Ramos (cell line): ENCODE results near the gene DCN.

Source experiments
- in situ Hi-C: fragments of 300-500 bp; cut with MboI; formaldehyde crosslinking; loops from one replicate; pipeline ENCODE4 v1.14.3; 2022; ENCODE audit warnings: low sequenced_read_pairs; ENCODE audit not compliant: unreplicated experiment

DCN gene

GRCh38 chr12:91142221-91142631 is 40.4 kb downstream of the DCN start:
- in situ Hi-C loops = no loop called here

DNA sequence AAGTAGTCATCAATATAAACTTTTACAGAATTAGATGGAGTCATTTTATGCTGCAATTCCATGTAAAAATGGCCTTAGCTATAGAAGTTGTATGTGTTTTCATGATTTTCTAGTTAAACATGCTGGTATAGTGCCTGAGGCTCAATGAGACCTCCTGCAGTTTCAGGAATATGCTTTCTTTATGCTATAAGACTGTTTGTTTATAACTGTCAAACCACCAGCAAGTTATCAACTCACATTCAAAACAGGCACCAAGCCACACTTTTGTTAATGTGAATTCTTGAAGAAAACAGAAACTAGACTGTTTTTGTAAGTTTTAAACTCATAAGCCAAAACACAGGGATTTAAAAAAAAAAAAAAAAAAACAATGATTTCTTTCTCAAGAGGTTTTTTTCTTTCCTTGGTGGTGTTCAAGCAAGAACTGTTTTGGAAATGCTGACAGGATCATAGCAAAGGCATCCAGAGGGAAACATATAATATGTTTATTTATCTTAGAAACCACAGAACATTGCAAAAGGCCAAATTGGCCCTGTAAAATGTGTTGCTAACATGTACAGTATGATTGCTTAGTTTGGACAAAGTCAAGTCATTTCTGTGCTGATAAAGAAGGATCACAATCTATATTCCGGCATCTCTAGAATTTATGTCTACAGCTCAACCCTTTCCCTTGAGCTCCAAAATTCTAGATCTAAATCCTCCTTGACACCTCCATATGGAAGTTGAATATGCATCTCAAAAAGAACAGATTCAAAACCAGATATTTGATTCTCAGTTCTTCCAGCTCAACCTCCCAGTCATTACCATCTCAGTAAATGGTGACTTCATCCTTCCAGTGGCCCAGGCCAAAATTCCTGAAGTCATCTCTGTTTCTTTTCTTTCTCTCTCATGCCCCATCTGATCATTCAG is 42.3 kb downstream of the DCN start:
- in situ Hi-C loops = no loop called here

DNA sequence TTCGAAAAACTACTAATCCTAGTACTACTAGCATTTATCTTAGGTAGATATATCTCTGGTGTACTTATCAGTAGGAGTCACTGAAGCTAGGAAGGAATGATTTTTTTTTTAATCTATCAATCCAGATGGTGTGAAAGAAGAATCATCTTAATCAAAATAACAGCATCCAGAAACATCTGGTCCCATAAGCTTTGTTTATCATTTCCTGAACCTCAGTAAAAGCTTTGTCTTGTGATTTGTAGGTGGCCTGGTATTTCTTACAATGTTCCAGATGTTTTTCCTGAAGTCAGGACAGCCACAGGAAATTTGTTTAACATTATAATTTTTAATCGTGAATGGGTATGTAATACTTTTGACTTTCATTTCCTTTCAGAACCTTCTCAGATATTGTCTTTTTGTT is 43.3 kb downstream of the DCN start:
- in situ Hi-C loops = no loop called here

GRCh38 chr12:91138337-91138920 is 44.2 kb downstream of the DCN start:
- in situ Hi-C loops = no loop called here

DNA sequence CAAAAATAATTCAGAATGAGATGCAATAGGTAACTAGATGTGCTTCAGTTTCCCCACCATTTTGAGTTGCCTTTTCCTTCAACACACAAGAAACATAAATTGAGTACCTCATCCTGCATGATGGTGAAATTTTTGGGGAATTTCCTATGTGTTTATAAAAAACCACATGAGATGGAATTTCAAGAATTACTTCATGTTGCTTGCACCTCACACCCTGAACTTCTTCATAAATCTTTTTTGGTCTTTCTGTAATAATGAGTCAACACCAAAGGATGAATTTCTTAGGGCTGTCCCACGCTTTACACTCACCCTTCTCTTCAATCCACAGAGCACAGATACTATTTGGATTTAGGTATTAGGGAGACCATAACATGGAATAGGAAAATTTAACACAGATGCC is 48.7 kb downstream of the DCN start:
- in situ Hi-C loops = no loop called here

GRCh38 chr12:91129662-91130362 is 52.8 kb downstream of the DCN start:
- in situ Hi-C loops = no loop called here

GRCh38 chr12:91127751-91128150 is 54.9 kb downstream of the DCN start:
- in situ Hi-C loops = no loop called here

- in situ Hi-C loops = no loop called here
Measured at GRCh38 chr12:91127306-91127705, 55.3 kb downstream of the DCN start.

DNA sequence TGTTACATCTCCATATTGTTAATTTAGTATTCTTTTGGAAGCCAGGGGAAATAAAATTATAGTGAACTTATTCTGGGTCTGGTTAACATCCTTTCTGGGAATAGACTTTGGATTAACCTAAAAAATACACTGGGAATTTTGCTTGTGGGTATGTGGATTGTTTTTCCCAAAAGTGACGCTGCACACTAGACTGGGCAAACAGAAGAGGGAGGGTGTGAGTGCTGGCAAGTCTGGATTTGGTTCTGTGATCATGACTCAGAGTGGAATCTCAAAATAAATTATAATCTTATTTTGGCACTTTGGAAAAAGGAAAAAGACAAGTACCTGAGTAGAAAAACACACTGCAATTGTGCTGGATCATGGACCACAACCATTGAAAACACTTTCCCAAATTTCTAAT is 56.1 kb downstream of the DCN start:
- in situ Hi-C loops = no loop called here

- in situ Hi-C loops = no loop called here
Measured at GRCh38 chr12:91123236-91123916, 59.2 kb downstream of the DCN start.

DNA sequence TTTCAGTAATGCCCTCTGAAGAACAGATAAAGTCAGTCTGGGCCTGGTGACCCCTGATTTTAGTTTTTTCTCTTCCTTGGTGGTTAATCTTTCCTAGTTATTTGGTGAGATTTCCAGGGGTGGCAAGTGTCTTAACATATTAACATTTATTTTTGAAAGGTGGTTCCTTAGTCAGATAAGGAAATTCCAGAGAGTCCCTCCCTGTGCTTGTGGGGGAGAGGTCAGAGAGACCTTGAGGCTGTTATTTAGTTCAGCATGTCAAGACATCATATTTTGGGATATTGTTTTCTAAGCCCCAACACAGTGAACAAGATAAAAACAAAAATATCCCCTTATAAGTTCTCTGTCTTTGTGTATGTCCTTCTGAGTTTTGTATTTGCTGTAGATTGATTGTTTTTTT is 61.8 kb downstream of the DCN start:
- in situ Hi-C loops = no loop called here

DNA sequence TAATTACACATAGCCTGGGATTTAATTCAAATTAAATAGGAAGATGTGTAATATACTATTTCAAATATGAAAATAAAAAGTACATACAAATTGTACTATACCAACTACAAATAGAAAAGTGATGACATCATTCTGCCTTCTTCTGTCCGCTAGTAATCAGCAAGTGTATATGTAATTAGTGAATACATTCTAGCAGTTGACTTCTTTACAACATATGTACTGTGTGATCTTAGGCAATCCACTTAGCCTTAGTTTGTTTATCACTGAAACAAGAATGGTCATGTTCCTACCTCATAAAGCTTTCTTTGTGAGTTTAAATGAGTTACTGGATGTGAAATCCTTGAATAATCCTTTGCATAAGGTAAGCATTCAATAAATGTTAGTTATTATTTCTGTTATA is 63.5 kb downstream of the DCN start:
- in situ Hi-C loops = no loop called here

- in situ Hi-C loops = no loop called here
Measured at GRCh38 chr12:91113621-91114020, 69.0 kb downstream of the DCN start.

DNA sequence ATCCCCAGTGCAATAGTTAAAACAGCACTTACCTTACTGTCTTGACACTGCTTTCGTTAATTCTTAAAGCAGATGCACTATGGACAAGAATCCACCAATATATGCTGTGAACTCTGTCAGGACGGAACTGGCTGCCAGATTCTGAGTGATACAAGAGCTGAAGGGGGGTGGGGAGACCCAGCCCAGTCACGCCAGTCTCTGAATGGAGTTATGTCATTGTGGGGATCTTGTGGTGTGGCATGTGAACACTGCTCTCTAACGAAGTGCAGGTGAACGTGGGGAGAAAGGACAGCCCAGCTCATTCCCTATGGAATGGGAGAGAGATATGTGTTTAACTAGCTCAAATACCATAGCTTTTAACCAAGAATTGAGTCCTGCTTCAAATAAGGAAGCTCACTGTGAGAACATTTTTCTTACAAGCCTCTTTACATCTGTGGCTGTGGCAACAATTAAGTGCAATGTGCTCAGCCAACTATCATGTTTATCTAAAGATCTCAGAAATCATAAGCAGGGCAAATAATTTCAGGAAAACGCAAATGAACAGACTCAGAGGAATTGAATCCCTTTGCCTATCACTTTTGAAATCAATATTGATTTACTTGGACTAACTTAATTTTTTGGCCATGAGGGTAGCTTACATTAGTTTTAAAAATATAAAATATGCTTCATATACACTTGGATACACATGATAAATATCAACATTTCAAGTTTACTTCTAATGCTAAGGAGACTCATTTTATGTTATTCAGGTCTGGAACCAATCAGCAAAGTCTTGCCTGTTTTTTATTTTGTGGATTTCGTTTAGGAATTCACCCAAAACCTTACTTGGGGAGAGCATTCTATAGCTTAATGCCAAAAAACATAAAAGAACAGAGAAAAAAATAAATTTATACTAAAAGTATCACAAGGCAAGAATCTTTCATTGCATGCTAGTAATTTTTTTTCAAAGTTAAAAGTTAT is 71.0 kb downstream of the DCN start, which contains the start of gene LUM:
TSS of gene LUM (minus strand) at position 129 of the 960 bp plus-strand sequence. CDS start 2,515 bp downstream, outside the sequence.
- in situ Hi-C loops = no loop called here

GRCh38 chr12:91110311-91110924 is 72.2 kb downstream of the DCN start:
- in situ Hi-C loops = no loop called here

- in situ Hi-C loops = no loop called here
Measured at GRCh38 chr12:91109581-91110310, 72.9 kb downstream of the DCN start.

DNA sequence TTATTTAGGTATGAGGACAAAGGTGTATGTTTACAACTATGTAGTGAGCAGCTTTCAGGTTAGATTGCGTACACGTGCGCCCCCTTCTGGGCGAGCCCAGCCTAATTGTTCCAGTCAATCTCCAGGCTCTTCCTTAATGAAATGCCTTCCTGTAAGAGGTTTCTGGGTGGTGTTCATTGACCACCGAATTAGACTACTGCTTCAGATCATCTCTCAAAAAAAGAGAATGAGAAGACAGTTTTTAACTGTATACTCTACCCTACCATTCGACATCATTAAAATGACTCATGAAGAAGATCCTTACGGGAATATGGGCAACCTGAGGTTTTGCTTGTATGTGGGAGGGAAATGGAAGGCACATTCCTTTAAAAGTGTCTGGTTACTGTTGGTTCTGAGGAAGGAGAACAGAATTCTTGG is 73.5 kb downstream of the DCN start:
- in situ Hi-C loops = no loop called here

GRCh38 chr12:91108196-91108755 is 74.3 kb downstream of the DCN start:
- in situ Hi-C loops = no loop called here
